Neuronal stem cell (in vitro differentiated cells): ENCODE data around the gene ARG2.
"Not testable (repeated sequence)": the region's sequence is repeated elsewhere in the genome, so short reads cannot be mapped to it uniquely, and the experiment has no call there.

Experiments used
- DNase-seq: peaks from one replicate; pipeline ENCODE4 v3.0.0-alpha.2; 2013; ENCODE audit warnings: low spot score
- H2AFZ ChIP-seq: one replicate; pipeline ENCODE4 v1.6.1; 2013; ENCODE audit warnings: mild to moderate bottlenecking, low read length, inconsistent platforms
- H2AK5ac ChIP-seq: 2 replicates; pipeline ENCODE4 v1.6.1; 2013; ENCODE audit warnings: low read depth, mild to moderate bottlenecking, inconsistent platforms, low read length, moderate library complexity, mixed read lengths
- H2BK120ac ChIP-seq: 2 replicates; pipeline ENCODE4 v1.6.1; 2013; ENCODE audit warnings: low read depth, mild to moderate bottlenecking, inconsistent platforms, low read length, moderate library complexity, mixed read lengths
- H2BK12ac ChIP-seq: one replicate; pipeline ENCODE4 v1.6.1; 2013; ENCODE audit warnings: low read length, inconsistent platforms
- H2BK15ac ChIP-seq: 2 replicates; pipeline ENCODE4 v1.6.1; 2013; ENCODE audit warnings: mild to moderate bottlenecking, low read length, inconsistent platforms, mixed read lengths
- H2BK5ac ChIP-seq: one replicate; pipeline ENCODE4 v1.6.1; 2013; ENCODE audit warnings: inconsistent platforms, mild to moderate bottlenecking, low read length, moderate library complexity
- H3K14ac ChIP-seq: one replicate; pipeline ENCODE4 v1.6.1; 2013; ENCODE audit warnings: low read length, inconsistent platforms
- H3K18ac ChIP-seq: 2 replicates; pipeline ENCODE4 v1.6.1; 2013; ENCODE audit warnings: low read length, inconsistent platforms
- H3K23ac ChIP-seq: 2 replicates; pipeline ENCODE4 v1.6.1; 2013; ENCODE audit warnings: low read depth, mild to moderate bottlenecking, mixed read lengths, low read length, inconsistent platforms; ENCODE audit not compliant: poor library complexity
- H3K27ac ChIP-seq: replicated peaks from 3 replicates; pipeline ENCODE4 v1.5.1; 2013; ENCODE audit warnings: low read length, inconsistent platforms
- H3K27me3 ChIP-seq, 3 experiments: 2 replicates each; pipeline ENCODE4 v1.6.1; 2013; ENCODE audit warnings: low read length in 3 of 3, mild to moderate bottlenecking in 2 of 3, inconsistent platforms in 1 of 3, low read depth in 1 of 3, mixed read lengths in 1 of 3, moderate library complexity in 1 of 3; ENCODE audit not compliant: control insufficient read depth in 3 of 3, insufficient read depth in 3 of 3
- H3K36me3 ChIP-seq, 2 donors: replicated peaks in 1 of 2; 2 replicates each; pipeline ENCODE4 v1.6.1; 2013; ENCODE audit warnings: low read length in 2 of 2; ENCODE audit not compliant: control insufficient read depth in 2 of 2, insufficient read depth in 2 of 2
- H3K4ac ChIP-seq: 2 replicates; pipeline ENCODE4 v1.6.1; 2013; ENCODE audit warnings: inconsistent platforms, mild to moderate bottlenecking, low read length, moderate library complexity
- H3K4me1 ChIP-seq, 2 donors: 1 replicate in 1 of 2; 2 replicates in 1 of 2; pipeline ENCODE4 v1.6.1; 2013; ENCODE audit warnings: low read length in 2 of 2, low read depth in 1 of 2; ENCODE audit not compliant: control insufficient read depth in 2 of 2, insufficient read depth in 1 of 2
- H3K4me2 ChIP-seq: one replicate; pipeline ENCODE4 v1.6.1; 2013; ENCODE audit warnings: mild to moderate bottlenecking, low read length, inconsistent platforms; ENCODE audit not compliant: insufficient read depth, poor library complexity, severe bottlenecking
- H3K4me3 ChIP-seq, 2 donors: 2 replicates each; pipeline ENCODE4 v1.5.1; 2013; ENCODE audit warnings: low read length in 2 of 2, mild to moderate bottlenecking in 2 of 2, inconsistent platforms in 1 of 2, moderate library complexity in 1 of 2
- H3K79me1 ChIP-seq: one replicate; pipeline ENCODE4 v1.6.1; 2013; ENCODE audit warnings: low read depth, mild to moderate bottlenecking, inconsistent platforms, low read length, moderate library complexity
- H3K9ac ChIP-seq: one replicate; pipeline ENCODE4 v1.6.1; 2013; ENCODE audit warnings: mild to moderate bottlenecking, low read depth, low read length, inconsistent platforms; ENCODE audit not compliant: poor library complexity
- H3K9me3 ChIP-seq, 2 donors: replicated peaks in 1 of 2; 2 replicates each; pipeline versions ENCODE3 to v1.6.1; 2013; ENCODE audit warnings: low read length in 2 of 2, mild to moderate bottlenecking in 2 of 2, inconsistent platforms in 1 of 2, low read depth in 1 of 2, mixed read lengths in 1 of 2, moderate library complexity in 1 of 2; ENCODE audit not compliant: control insufficient read depth in 2 of 2, insufficient read depth in 1 of 2
- H4K8ac ChIP-seq: one replicate; pipeline ENCODE4 v1.6.1; 2013; ENCODE audit warnings: low read depth, mild to moderate bottlenecking, inconsistent platforms, low read length, moderate library complexity
- H4K91ac ChIP-seq: one replicate; pipeline ENCODE4 v1.6.1; 2013; ENCODE audit warnings: low read length, low read depth, mild to moderate bottlenecking, inconsistent platforms; ENCODE audit not compliant: poor library complexity
- WGBS, 2 donors: extraction: QIAGEN DNeasy Blood & Tissue Kit; methylation state at CpG; one replicate each; pipeline ENCODE4 v1.1.7; 2013; ENCODE audit warnings: missing lambda C conversion rate in 2 of 2, mixed read lengths in 1 of 2; ENCODE audit not compliant: insufficient read length in 2 of 2, insufficient replicate concordance in 1 of 2; ENCODE audit errors: extremely low coverage in 2 of 2; 5-methylcytosine and 5-hydroxymethylcytosine counted together

ARG2 gene

DNA sequence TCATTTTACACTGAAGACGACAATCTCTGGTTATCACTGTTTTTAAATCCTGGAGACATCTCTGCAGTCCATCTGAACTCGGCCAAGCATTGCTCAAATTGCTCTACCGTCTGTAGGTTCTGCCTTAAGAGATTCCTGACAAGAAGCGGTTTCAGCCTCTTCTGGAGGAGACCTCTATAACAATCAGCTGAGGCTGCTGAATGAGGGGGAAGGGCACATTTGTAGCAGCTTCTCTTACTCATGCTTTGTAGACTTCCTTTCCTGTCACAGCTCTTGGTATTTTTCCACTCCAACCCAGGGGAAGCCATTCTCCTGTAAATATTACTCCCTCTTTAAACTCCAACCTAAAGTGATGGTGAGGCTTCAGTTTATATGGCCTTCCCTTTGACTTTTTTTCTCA, 3.0 kb downstream of the ARG2 start:
- peak overlapping the region; percentile 1 for H2AFZ ChIP-seq
- H3K14ac ChIP-seq = no peak overlapping the region
- no peaks in the 10 kb centered on the region for H3K9me3 ChIP-seq
- H2BK15ac ChIP-seq = no peak overlapping the region
- H3K27me3 ChIP-seq = no peaks in the 10 kb centered on the region
- H3K4me1 ChIP-seq = peaks cover 7% of the 10 kb centered on the region in 2 donors
- no peak overlapping the region for H2BK120ac ChIP-seq
- H3K27ac ChIP-seq = no peak overlapping the region
- H2AK5ac ChIP-seq = no peak overlapping the region
- H2BK5ac ChIP-seq = no peak overlapping the region
- H3K23ac ChIP-seq = no peak overlapping the region
- no peak overlapping the region for H3K9ac ChIP-seq
- H2BK12ac ChIP-seq = no peak overlapping the region
- H3K4me3 ChIP-seq = no peak overlapping the region
- DNase-seq = peak; percentile 29
- H4K91ac ChIP-seq = no peak overlapping the region
- no peak overlapping the region for H3K4me2 ChIP-seq
- no peak overlapping the region for H4K8ac ChIP-seq
- H3K36me3 ChIP-seq = peaks cover 0 to 3% of the 10 kb centered on the region in 2 donors
- WGBS, 2 donors = no CpG with 5 or more reads among the region's 4 CpGs
- H3K18ac ChIP-seq = no peak overlapping the region
- H3K4ac ChIP-seq = no peak overlapping the region
- H3K79me1 ChIP-seq = no peaks in the 10 kb centered on the region

DNA sequence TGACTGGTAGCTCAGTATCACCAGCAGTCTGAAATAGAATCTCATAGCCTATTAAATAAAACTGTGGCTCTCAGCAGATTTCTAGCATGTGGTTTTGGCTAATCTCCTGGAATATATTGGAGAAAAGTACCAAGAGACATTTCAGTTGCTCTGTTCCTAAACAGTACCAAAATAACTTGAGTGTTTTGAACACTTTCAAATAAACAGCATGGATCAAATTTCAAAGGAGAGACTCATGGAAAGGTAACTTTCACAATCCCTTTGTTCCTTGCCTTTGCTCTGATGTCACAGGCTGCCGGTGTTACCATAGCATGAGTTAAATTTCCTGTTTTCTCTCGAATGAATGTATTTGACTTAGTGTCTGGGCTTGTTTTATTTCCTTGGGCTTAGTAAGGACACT, 3.4 kb downstream of the ARG2 start:
- no peaks in the 10 kb centered on the region for H3K9me3 ChIP-seq
- H3K79me1 ChIP-seq = no peaks in the 10 kb centered on the region
- no peak overlapping the region for H2BK12ac ChIP-seq
- no peak overlapping the region for H3K27ac ChIP-seq
- H2BK120ac ChIP-seq = no peak overlapping the region
- DNase-seq = no peak
- no peak overlapping the region for H3K4me2 ChIP-seq
- H2AFZ ChIP-seq = peak overlapping the region; percentile 1
- H3K27me3 ChIP-seq = no peaks in the 10 kb centered on the region
- no peak overlapping the region for H2BK5ac ChIP-seq
- WGBS, 2 donors = no CpG with 5 or more reads among the region's 2 CpGs
- no peak overlapping the region for H3K18ac ChIP-seq
- no peak overlapping the region for H2BK15ac ChIP-seq
- H3K14ac ChIP-seq = no peak overlapping the region
- H4K91ac ChIP-seq = no peak overlapping the region
- no peak overlapping the region for H3K4ac ChIP-seq
- no peak overlapping the region for H4K8ac ChIP-seq
- peaks cover 7% of the 10 kb centered on the region in 2 donors for H3K4me1 ChIP-seq
- H3K4me3 ChIP-seq = no peak overlapping the region
- no peak overlapping the region for H3K23ac ChIP-seq
- H3K36me3 ChIP-seq = peaks cover 0 to 3% of the 10 kb centered on the region in 2 donors
- no peak overlapping the region for H2AK5ac ChIP-seq
- no peak overlapping the region for H3K9ac ChIP-seq

DNA sequence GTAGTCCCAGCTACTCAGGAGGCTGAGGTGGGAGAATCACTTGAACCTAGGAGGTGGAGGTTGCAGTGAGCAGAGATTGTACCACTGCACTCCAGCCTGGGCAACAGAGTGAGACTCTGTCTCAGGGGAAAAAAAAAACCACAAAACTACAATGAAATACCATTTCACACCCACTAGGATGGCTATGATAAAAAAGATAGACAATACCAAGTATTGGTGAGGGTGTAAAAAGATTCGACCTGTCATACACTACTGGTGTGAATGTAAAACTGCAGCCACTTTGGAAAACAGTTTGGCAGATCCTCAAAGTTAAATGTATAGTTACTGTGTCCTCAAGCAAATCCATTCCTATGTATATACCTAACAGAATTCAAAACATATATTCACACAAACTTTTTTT, 6.4 kb downstream of the ARG2 start:
- not testable (repeated sequence) for DNase-seq, H4K8ac ChIP-seq, H3K27ac ChIP-seq, H3K4me3 ChIP-seq, H3K9me3 ChIP-seq, H3K4me1 ChIP-seq, H3K18ac ChIP-seq, H2BK15ac ChIP-seq, H3K27me3 ChIP-seq, H3K79me1 ChIP-seq, H3K23ac ChIP-seq, H4K91ac ChIP-seq, H3K4ac ChIP-seq, H2AK5ac ChIP-seq, H2AFZ ChIP-seq, H3K9ac ChIP-seq, H2BK120ac ChIP-seq, H3K4me2 ChIP-seq, H2BK5ac ChIP-seq, H3K36me3 ChIP-seq, H3K14ac ChIP-seq, H2BK12ac ChIP-seq
- no CpG with 5 or more reads among the region's 1 CpG for WGBS, 2 donors

DNA sequence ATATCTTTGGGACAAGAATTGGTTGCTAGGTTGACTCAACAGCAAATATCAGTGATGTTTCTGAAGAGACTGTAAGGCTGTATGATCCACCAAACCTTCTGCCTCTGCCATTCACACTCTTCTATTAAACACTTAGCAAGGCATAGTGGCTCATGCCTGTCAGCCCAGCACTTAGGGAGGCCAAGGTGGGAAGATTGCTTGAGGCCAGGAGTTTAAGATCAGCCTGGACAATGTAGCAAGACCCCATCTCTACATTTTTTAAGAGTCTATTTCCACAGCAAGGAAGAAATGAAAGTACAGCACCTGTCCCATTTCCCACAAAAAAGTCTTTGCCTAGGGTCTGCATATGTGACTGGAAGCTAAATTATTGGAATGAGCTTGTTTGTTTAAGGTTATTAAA, 7.8 kb downstream of the ARG2 start:
- Histone ChIP-seq H3K9ac (no peak overlapping the region), H2BK120ac (no peak overlapping the region), H3K14ac (no peak overlapping the region), H3K9me3 (no peaks in the 10 kb centered on the region), H4K91ac (no peak overlapping the region), H3K18ac (no peak overlapping the region), H2BK15ac (no peak overlapping the region), H3K4me2 (no peak overlapping the region), H3K36me3 (peaks cover 0 to 4% of the 10 kb centered on the region in 2 donors), H3K4me3 (no peak overlapping the region), H2AFZ (no peak overlapping the region), H3K4ac (no peak overlapping the region), H3K4me1 (peaks cover 0 to 2% of the 10 kb centered on the region in 2 donors), H2BK5ac (no peak overlapping the region), H2BK12ac (no peak overlapping the region), H3K79me1 (no peaks in the 10 kb centered on the region), H4K8ac (no peak overlapping the region), H2AK5ac (no peak overlapping the region), H3K27ac (no peak overlapping the region), H3K23ac (no peak overlapping the region), H3K27me3 (no peaks in the 10 kb centered on the region)
- DNase-seq = no peak
